T-cell (primary cell): ENCODE data around the gene TTLL11. TPM values are rescaled to one million over a fixed set of nuclear protein-coding genes. Genes with fewer than 3 reads are reported as not detected.

Experiments used
- ATAC-seq, 4 experiments: fragments of 200-7000 bp in 3 of 4; fragments of 150-1000 bp in 1 of 4; cut with Tn5 transposase; replicated peaks in 1 of 4; 1 replicate in 3 of 4; 2 replicates in 1 of 4; pipeline ENCODE4 v1.10.0; 2021; ENCODE audit warnings: moderate library complexity in 3 of 4, mild to moderate bottlenecking in 2 of 4, moderate number of reproducible peaks in 1 of 4
- CTCF ChIA-PET, 2 donors: fragments of 300-600 bp; sonication (Branson Sonifier 250); formaldehyde crosslinking; loops; one replicate each; lab custom pipeline; 2022; ENCODE audit warnings: antibody characterized with exemption in 2 of 2; lab: Charles Lee
- POLR2A ChIA-PET, 2 donors: fragments of 300-600 bp; sonication (Branson Sonifier 250); formaldehyde crosslinking; loops; one replicate each; lab custom pipeline; 2022; ENCODE audit warnings: antibody characterized with exemption in 2 of 2; lab: Charles Lee
- DNase-seq, 35 experiments: peaks; one replicate each; pipeline versions ENCODE4 v3.0.0 to v3.0.0-alpha.2; 2013 to 2023
- H3K27ac ChIP-seq: one replicate; pipeline ENCODE4 v1.5.1; 2013; ENCODE audit warnings: low read length
- H3K27me3 ChIP-seq, 2 experiments: replicated peaks in 1 of 2; 1 replicate in 1 of 2; 2 replicates in 1 of 2; pipeline versions ENCODE4 v1.6.1 to v1.7.0; 2013; ENCODE audit warnings: low read length in 1 of 2, mixed read lengths in 1 of 2; ENCODE audit not compliant: control insufficient read depth in 2 of 2, insufficient read depth in 2 of 2; ENCODE audit errors: extremely low read depth in 1 of 2
- H3K36me3 ChIP-seq, 2 donors: 1 replicate in 1 of 2; 2 replicates in 1 of 2; pipeline versions ENCODE4 v1.6.1 to v1.7.0; 2013; ENCODE audit warnings: low read length in 1 of 2; ENCODE audit not compliant: control insufficient read depth in 2 of 2, insufficient read depth in 1 of 2; ENCODE audit errors: extremely low read depth in 1 of 2
- H3K4me1 ChIP-seq, 2 experiments: 1 replicate in 1 of 2; 2 replicates in 1 of 2; pipeline versions ENCODE4 v1.6.1 to v1.7.0; 2013; ENCODE audit warnings: low read length in 2 of 2, mixed read lengths in 1 of 2; ENCODE audit not compliant: insufficient read depth in 2 of 2, control insufficient read depth in 1 of 2; ENCODE audit errors: extremely low read depth in 1 of 2
- H3K4me3 ChIP-seq, 2 donors: 1 replicate in 1 of 2; 2 replicates in 1 of 2; pipeline versions ENCODE4 v1.5.1 to v1.7.0; 2013; ENCODE audit warnings: mild to moderate bottlenecking in 2 of 2, low read length in 1 of 2, moderate library complexity in 1 of 2; ENCODE audit not compliant: control insufficient read depth in 1 of 2; ENCODE audit errors: extremely low read depth in 1 of 2
- H3K9me3 ChIP-seq: 2 replicates; pipeline ENCODE4 v1.7.0; 2013
- H3K27ac Mint-ChIP-seq, 2 donors: one replicate each; pipeline ENCODE4 v1.8.0; 2020 to 2021; ENCODE audit warnings: mild to moderate bottlenecking in 2 of 2, mixed read lengths in 2 of 2
- H3K27me3 Mint-ChIP-seq, 2 donors: one replicate each; pipeline ENCODE4 v1.8.0; 2021 to 2022; ENCODE audit warnings: mixed read lengths in 2 of 2
- H3K36me3 Mint-ChIP-seq: one replicate; pipeline ENCODE4 v1.8.0; 2021; ENCODE audit warnings: mixed read lengths
- H3K4me1 Mint-ChIP-seq, 3 donors: one replicate each; pipeline ENCODE4 v1.8.0; 2020 to 2022; ENCODE audit warnings: mixed read lengths in 3 of 3, mild to moderate bottlenecking in 1 of 3
- H3K4me3 Mint-ChIP-seq, 3 donors: one replicate each; pipeline ENCODE4 v1.8.0; 2020 to 2022; ENCODE audit warnings: mild to moderate bottlenecking in 3 of 3, mixed read lengths in 3 of 3, moderate library complexity in 3 of 3
- H3K9me3 Mint-ChIP-seq, 3 donors: one replicate each; pipeline ENCODE4 v1.8.0; 2020 to 2022; ENCODE audit warnings: mixed read lengths in 3 of 3
- WGBS: methylation state at CpG from one replicate; pipeline ENCODE4 v1.1.5; 2013; ENCODE audit warnings: missing lambda C conversion rate; ENCODE audit not compliant: insufficient coverage; 5-methylcytosine and 5-hydroxymethylcytosine counted together
- total RNA-seq, 35 experiments: library from RNA in 6 of 35; stranded (reverse) in 6 of 35; fragments of 120-200 nt in 1 of 35; gene quantifications; one replicate each; pipeline versions ENCODE4 v1.2.1 to v1.2.4 and lab custom pipeline; 2013 to 2026

Gene TTLL11
- total RNA-seq, 5 donors from 2014 or later (not counting 1 experiment from before 2014, with no cell fraction given) = 3.4 to 4.8 (median 4.6) TPM

- no peak overlapping the region for H3K27ac Mint-ChIP-seq
- H3K4me3 Mint-ChIP-seq = no peak overlapping the region
- 30% methylated on average over 4 of the region's 7 CpGs for WGBS
Measured at GRCh38 chr9:122051351-122052321, 41.5 kb downstream of the TTLL11 start.

GRCh38 chr9:122050167-122050566 lies 42.9 kb downstream of the TTLL11 start:
- Mint-ChIP-seq H3K27me3 (no peaks in the 10 kb centered on the region), H3K27ac (no peak overlapping the region), H3K4me3 (no peak overlapping the region), H3K9me3 (peaks cover 0 to 10% (median 8%) of the 10 kb centered on the region in 3 donors), H3K36me3 (peaks cover 29% of the 10 kb centered on the region), H3K4me1 (peaks cover 17 to 22% (median 17%) of the 10 kb centered on the region in 3 donors)
- Histone ChIP-seq H3K27me3 (no peaks in the 10 kb centered on the region), H3K27ac (no peak overlapping the region), H3K36me3 (peaks cover 0 to 11% of the 10 kb centered on the region in 2 donors), H3K9me3 (no peaks in the 10 kb centered on the region), H3K4me1 (no peaks in the 10 kb centered on the region), H3K4me3 (no peak overlapping the region)
- DNase-seq (no peak), ATAC-seq (no peak)
- ChIA-PET POLR2A (no interaction called here), CTCF (interaction anchor here in 1 of 2 donors (0.6 kb wide), 1 partner anchor 226 kb away, joined by 5 read pairs; no protein-coding TSS in a partner anchor)
- WGBS = 100% methylated on average over 4 of the region's 7 CpGs

More at GRCh38 chr9:122051351-122052321, 41.5 kb downstream of the TTLL11 start:
- Mint-ChIP-seq H3K36me3 (peaks cover 21% of the 10 kb centered on the region), H3K27me3 (no peaks in the 10 kb centered on the region), H3K4me1 (peaks cover 17 to 22% (median 17%) of the 10 kb centered on the region in 3 donors), H3K9me3 (peaks cover 0 to under 1% (median 0%) of the 10 kb centered on the region in 3 donors)
- DNase-seq (no peak), ATAC-seq (no peak)
- no peaks in the 10 kb centered on the region for H3K27me3 ChIP-seq
- H3K27ac ChIP-seq = no peak overlapping the region
- no peak overlapping the region for H3K4me3 ChIP-seq
- ChIA-PET CTCF (no interaction called here), POLR2A (no interaction called here)
- H3K36me3 ChIP-seq = peaks cover 0 to 5% of the 10 kb centered on the region in 2 donors
- no peaks in the 10 kb centered on the region for H3K4me1 ChIP-seq
- H3K9me3 ChIP-seq = no peaks in the 10 kb centered on the region

- no peak for DNase-seq
- Mint-ChIP-seq H3K36me3 (peaks cover 58% of the 10 kb centered on the region), H3K9me3 (peaks cover 0 to 10% (median 8%) of the 10 kb centered on the region in 3 donors), H3K4me3 (no peak overlapping the region), H3K4me1 (peaks cover 0 to 4% (median 0%) of the 10 kb centered on the region in 3 donors), H3K27me3 (no peaks in the 10 kb centered on the region), H3K27ac (no peak overlapping the region)
- H3K9me3 ChIP-seq = no peaks in the 10 kb centered on the region
- peaks cover 6 to 7% of the 10 kb centered on the region in 2 donors for H3K36me3 ChIP-seq
- WGBS = 100% methylated on average over 4 of the region's 7 CpGs
- no peak overlapping the region for H3K4me3 ChIP-seq
- ATAC-seq = no peak
- H3K4me1 ChIP-seq = no peaks in the 10 kb centered on the region
- H3K27me3 ChIP-seq = no peaks in the 10 kb centered on the region
- ChIA-PET POLR2A (no interaction called here), CTCF (no interaction called here)
- no peak overlapping the region for H3K27ac ChIP-seq
Measured at GRCh38 chr9:122042056-122042455, 51.1 kb downstream of the TTLL11 start.

GRCh38 chr9:122040561-122041242 lies 52.4 kb downstream of the TTLL11 start:
- H3K4me3 ChIP-seq = no peak overlapping the region
- Mint-ChIP-seq H3K36me3 (peaks cover 56% of the 10 kb centered on the region), H3K27me3 (no peaks in the 10 kb centered on the region), H3K9me3 (peaks cover 0 to 2% (median 2%) of the 10 kb centered on the region in 3 donors), H3K4me1 (peaks cover 0 to 4% (median 0%) of the 10 kb centered on the region in 3 donors), H3K4me3 (no peak overlapping the region), H3K27ac (no peak overlapping the region)
- H3K36me3 ChIP-seq = peaks cover 0 to 9% of the 10 kb centered on the region in 2 donors
- H3K27ac ChIP-seq = no peak overlapping the region
- H3K9me3 ChIP-seq = no peaks in the 10 kb centered on the region
- H3K27me3 ChIP-seq = no peaks in the 10 kb centered on the region
- CTCF ChIA-PET = no interaction called here
- WGBS = no CpG with 5 or more reads among the region's 1 CpG
- DNase-seq (no peak), ATAC-seq (no peak)
- no peaks in the 10 kb centered on the region for H3K4me1 ChIP-seq
- POLR2A ChIA-PET = no interaction called here

- Mint-ChIP-seq H3K27ac (no peak overlapping the region), H3K27me3 (no peaks in the 10 kb centered on the region), H3K9me3 (no peaks in the 10 kb centered on the region), H3K4me3 (no peak overlapping the region), H3K4me1 (peaks cover 0 to 4% (median 0%) of the 10 kb centered on the region in 3 donors), H3K36me3 (peaks cover 61% of the 10 kb centered on the region)
- ChIA-PET CTCF (no interaction called here), POLR2A (no interaction called here)
- no peaks in the 10 kb centered on the region for H3K27me3 ChIP-seq
- no peaks in the 10 kb centered on the region for H3K4me1 ChIP-seq
- no peak for DNase-seq
- WGBS = 100% methylated on average over 4 of the region's 6 CpGs
- H3K4me3 ChIP-seq = no peak overlapping the region
- no peaks in the 10 kb centered on the region for H3K9me3 ChIP-seq
- H3K36me3 ChIP-seq = peaks cover 0 to 9% of the 10 kb centered on the region in 2 donors
- ATAC-seq = no peak
- no peak overlapping the region for H3K27ac ChIP-seq
Measured at GRCh38 chr9:122039234-122039633, 53.9 kb downstream of the TTLL11 start.

GRCh38 chr9:122036988-122037387 lies 56.1 kb downstream of the TTLL11 start:
- H3K27ac Mint-ChIP-seq = no peak overlapping the region
- CTCF ChIA-PET = no interaction called here

More at GRCh38 chr9:122036988-122037387, 56.1 kb downstream of the TTLL11 start:
- no peaks in the 10 kb centered on the region for H3K9me3 Mint-ChIP-seq
- POLR2A ChIA-PET = no interaction called here
- H3K36me3 Mint-ChIP-seq = peaks cover 60% of the 10 kb centered on the region
- no peaks in the 10 kb centered on the region for H3K4me1 ChIP-seq
- H3K9me3 ChIP-seq = no peaks in the 10 kb centered on the region
- no peak overlapping the region for H3K4me3 Mint-ChIP-seq
- H3K27ac ChIP-seq = no peak overlapping the region
- H3K4me3 ChIP-seq = no peak overlapping the region
- H3K4me1 Mint-ChIP-seq = peaks cover 0 to 4% (median 0%) of the 10 kb centered on the region in 3 donors
- no peaks in the 10 kb centered on the region for H3K27me3 ChIP-seq
- no peak for DNase-seq
- H3K36me3 ChIP-seq = peaks cover 0 to 9% of the 10 kb centered on the region in 2 donors
- no peaks in the 10 kb centered on the region for H3K27me3 Mint-ChIP-seq
- no CpG with 5 or more reads among the region's 1 CpG for WGBS
- ATAC-seq = no peak
